ENCODE measurements around the gene VILL.
"Not testable (repeated sequence)": the region's sequence is repeated elsewhere in the genome, so short reads cannot be mapped to it uniquely, and the experiment has no call there.

The VILL gene

GRCh38 chr3:38039899-38040261 lies 49.3 kb downstream of the VILL start:
- peak; percentile 46 for DNase-seq

DNA sequence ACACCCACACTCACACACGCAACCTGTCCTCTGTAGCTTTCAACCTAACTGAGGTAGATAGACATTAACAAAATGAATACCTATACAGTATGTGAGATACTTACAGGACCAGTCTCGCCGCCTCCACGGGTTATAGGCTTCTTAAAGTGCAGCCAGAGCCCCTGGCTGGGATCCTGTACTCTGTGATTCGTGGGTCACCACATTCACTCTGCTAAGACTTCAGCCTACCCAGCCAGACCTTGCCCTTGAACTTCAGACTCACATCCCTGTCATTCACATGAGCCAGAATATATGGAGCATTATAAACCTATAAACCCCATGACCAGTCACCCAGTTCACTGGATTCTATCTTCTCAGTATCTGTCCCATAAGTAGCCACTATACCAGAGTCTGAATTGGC lies 49.8 kb downstream of the VILL start:
- DNase-seq: no peak

DNA sequence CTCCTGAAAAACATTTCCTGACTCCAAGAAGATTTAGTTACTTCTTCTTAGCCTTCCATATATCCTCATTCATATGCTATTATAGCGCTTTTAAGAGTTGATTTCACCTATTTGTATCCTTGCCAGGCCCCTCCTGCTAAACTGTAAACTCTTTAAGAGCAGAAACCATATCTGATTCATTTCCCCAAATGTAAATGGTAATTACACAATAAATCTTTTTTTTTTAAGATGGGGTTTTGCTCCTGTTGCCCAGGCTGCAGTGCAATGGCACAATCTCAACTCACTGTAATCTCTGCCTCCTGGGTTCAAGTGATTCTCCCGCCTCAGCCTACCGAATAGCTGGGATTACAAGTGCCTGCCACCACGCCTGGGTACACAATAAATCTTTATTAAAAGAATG lies 52.9 kb downstream of the VILL start:
- no peak for DNase-seq

DNA sequence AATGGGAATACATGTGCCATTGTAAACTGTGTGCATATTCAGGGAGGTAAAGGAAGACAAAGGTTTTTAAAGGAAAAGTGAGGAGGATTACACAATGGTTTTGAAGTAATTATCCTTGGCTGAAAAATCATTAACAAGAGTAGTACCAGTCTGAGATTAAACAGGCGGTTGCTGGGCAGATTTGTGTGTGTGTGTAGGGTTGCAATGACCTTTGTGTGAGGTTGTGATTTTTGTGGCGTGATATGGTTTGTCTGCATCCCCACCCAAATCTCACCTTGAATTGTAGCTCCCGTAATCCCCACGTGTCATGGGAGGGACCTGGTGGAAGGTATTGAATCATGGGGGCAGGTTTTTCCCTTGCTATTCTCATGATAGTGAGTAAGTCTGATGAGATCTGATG lies 55.4 kb downstream of the VILL start:
- no peak for DNase-seq

DNA sequence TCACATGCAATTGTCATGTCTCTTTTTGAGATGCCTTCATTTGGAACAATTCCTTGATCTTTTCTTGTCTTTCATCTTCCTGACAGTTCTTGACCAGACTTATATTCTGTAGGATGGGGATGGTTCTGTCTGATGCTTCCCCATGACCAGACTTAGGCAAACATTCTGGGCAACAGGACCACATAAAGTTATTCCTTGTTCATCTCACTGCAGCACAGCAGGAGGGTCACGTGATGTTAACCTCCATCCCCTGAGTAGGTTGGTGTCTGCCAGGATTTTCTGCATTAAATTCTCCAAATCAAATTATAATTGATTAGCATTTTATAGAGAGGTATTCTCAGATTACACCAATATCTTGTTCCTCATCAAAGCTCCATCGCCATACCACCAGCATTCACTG lies 56.2 kb downstream of the VILL start:
- DNase-seq: no peak

GRCh38 chr3:38047896-38048295 lies 57.3 kb downstream of the VILL start:
- DNase-seq: no peak

DNA sequence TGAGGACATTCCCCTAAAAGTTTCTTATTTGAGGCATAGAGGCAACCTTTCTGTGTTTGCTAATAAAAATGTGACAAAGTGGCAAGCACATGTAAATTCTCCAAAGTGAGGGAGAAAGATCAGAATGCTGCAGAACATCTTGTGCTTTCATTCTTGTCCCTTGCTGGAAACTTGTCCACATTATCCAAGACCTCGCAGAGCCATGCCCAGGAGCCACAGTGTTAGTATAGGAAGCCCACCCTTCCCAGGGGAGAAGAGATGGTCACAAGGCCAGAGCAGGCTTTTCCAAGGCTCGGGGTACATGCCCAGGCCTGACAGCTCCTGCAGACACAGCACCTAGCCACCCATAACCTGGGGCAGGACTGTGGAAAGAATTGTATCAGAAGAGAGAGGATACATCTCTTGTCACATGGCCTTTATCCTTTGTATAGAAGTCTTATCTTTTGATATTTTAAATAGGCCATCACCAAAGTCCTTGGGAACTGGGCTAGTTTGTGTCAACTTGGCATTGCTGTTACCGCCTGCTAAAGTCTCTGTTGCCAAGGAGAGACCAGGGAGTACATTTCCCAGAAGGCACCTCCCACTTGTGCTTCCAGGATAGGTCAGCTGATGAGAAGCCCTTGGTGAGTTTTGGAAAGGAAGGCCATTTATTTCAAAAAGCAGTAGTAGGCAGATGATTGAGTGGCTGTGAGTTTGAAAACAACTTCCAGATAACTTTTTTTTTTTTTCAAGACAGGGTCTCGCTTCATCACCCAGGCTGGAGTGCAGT lies 59.0 kb downstream of the VILL start:
- no peak for DNase-seq

DNA sequence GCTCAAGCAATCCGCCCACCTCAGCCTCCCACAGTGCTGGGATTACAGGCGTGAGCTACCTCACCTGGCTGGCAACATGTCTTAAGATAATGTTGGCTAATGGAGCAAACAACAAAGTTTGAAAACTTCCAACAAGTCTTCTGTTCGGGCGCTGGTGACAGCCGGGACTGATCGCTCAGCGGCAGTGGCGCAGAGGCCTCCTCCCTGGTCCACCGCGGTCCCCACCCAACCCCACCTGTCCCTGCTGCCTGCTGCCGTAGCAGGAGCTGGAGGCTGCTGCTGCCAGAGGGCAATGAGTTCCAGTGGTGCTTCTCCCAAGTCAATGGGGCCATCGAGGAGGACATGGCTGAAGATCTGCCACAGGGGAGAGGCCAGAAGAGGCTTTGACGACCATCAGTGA lies 60.5 kb downstream of the VILL start:
- no peak for DNase-seq

- DNase-seq: not testable (repeated sequence)
These were observed 62.7 kb downstream of the VILL start for GRCh38 chr3:38053286-38053685.

GRCh38 chr3:38053813-38054498 lies 63.4 kb downstream of the VILL start:
- DNase-seq: not testable (repeated sequence)

- DNase-seq: no peak
These were observed 64.0 kb downstream of the VILL start for GRCh38 chr3:38054499-38055001.

All from activated gamma-delta T cell treated with Interleukin-2 at 50 U/mL for 16 hours (primary cell).